HCT116 (cell line): ENCODE measurements around the gene BBIP1. TPM values are rescaled to one million over a fixed set of nuclear protein-coding genes. Genes with fewer than 3 reads are reported as not detected.

ENCODE experiments used
- ATAC-seq: fragments of 200-7000 bp; cut with Tn5 transposase; 2 replicates; pipeline ENCODE4 v1.9.1; 2020; ENCODE audit warnings: mild to moderate bottlenecking, moderate library complexity
- BruUV-seq: library from RNA; stranded (reverse); fragments of 400-500 nt; replicated peaks from 2 replicates; lab custom pipeline; 2021; lab: Mats Ljungman, UMichigan
- CTCF ChIA-PET: fragments of 300-600 bp; sonication (Branson Sonifier 250); formaldehyde crosslinking; loops from one replicate; lab custom pipeline; 2021; ENCODE audit warnings: antibody characterized with exemption; lab: Charles Lee
- POLR2A ChIA-PET: fragments of 300-600, 350-600 bp; sonication (Branson Sonifier 250); formaldehyde crosslinking; loops from one replicate; lab custom pipeline; 2021; ENCODE audit warnings: antibody characterized with exemption; lab: Charles Lee
- RAD21 ChIA-PET, 2 experiments: fragments of 300-600 bp; sonication (Branson Sonifier 250); formaldehyde crosslinking; loops; one replicate each; lab custom pipeline; 2023; ENCODE audit warnings: low total read pairs in 2 of 2; ENCODE audit not compliant: uncharacterized antibody in 2 of 2, unreplicated experiment in 2 of 2, low non-redundant PET in 1 of 2; lab: Charles Lee
- DNase-seq: peaks from one replicate; pipeline ENCODE4 v3.0.0-alpha.2; 2010; ENCODE audit warnings: low read depth, low spot score
- H2AFZ ChIP-seq: fragments of 200-600 bp; shearing (Covaris generic), sonication (generic); 2 replicates; pipeline ENCODE4 v1.6.1; 2017; ENCODE audit warnings: low read depth, mixed run types, mixed read lengths, antibody characterized with exemption, low read length; ENCODE audit not compliant: poor library complexity, severe bottlenecking
- H3K27ac ChIP-seq: 2 replicates; pipeline ENCODE4 v1.5.1; 2012; ENCODE audit warnings: low read depth, low read length
- H3K27me3 ChIP-seq: fragments of 200-600 bp; sonication (generic); 2 replicates; pipeline ENCODE4 v1.6.1; 2016; ENCODE audit warnings: mixed run types, low read length, mixed read lengths; ENCODE audit not compliant: insufficient read depth
- H3K36me3 ChIP-seq, 2 experiments: fragments of 200-500 bp in 1 of 2; fragments of 200-600 bp in 1 of 2; sonication (Bioruptor generic) in 1 of 2; sonication (generic) in 1 of 2; 2 replicates each; pipeline versions ENCODE4 v1.5.1 to v1.6.1; 2014 to 2016; ENCODE audit warnings: low read length in 2 of 2, inconsistent platforms in 1 of 2, mixed read lengths in 1 of 2, mixed run types in 1 of 2; ENCODE audit not compliant: insufficient read depth in 2 of 2, control insufficient read depth in 1 of 2
- H3K4me1 ChIP-seq, 2 experiments: fragments of 200-600 bp in 1 of 2; sonication (generic) in 1 of 2; 2 replicates each; pipeline versions ENCODE4 v1.5.1 to v1.6.1; 2012 to 2017; ENCODE audit warnings: low read length in 2 of 2, inconsistent platforms in 1 of 2, mild to moderate bottlenecking in 1 of 2, mixed read lengths in 1 of 2, mixed run types in 1 of 2, moderate library complexity in 1 of 2; ENCODE audit not compliant: insufficient read depth in 2 of 2, control insufficient read depth in 1 of 2
- H3K4me2 ChIP-seq: fragments of 200-600 bp; sonication (generic); 2 replicates; pipeline ENCODE4 v1.6.1; 2017; ENCODE audit warnings: mixed run types, low read length, mixed read lengths
- H3K4me3 ChIP-seq, 2 experiments: fragments of 200-600 bp in 1 of 2; sonication (generic) in 1 of 2; replicated peaks in 1 of 2; 2 replicates each; pipeline ENCODE4 v1.5.1; 2011 to 2016; ENCODE audit warnings: low read length in 2 of 2, control low read depth in 1 of 2, low read depth in 1 of 2, mild to moderate bottlenecking in 1 of 2, mixed read lengths in 1 of 2, mixed run types in 1 of 2
- H3K79me2 ChIP-seq: fragments of 200-600 bp; sonication (generic); 2 replicates; pipeline ENCODE4 v1.6.1; 2017; ENCODE audit warnings: mild to moderate bottlenecking, mixed run types, low read length, moderate library complexity, mixed read lengths; ENCODE audit not compliant: insufficient read depth
- H3K9ac ChIP-seq: fragments of 200-600 bp; sonication (generic); 2 replicates; pipeline ENCODE4 v1.6.1; 2016; ENCODE audit warnings: low read length, mixed read lengths
- H3K9me2 ChIP-seq: fragments of 200-600 bp; sonication (generic), shearing (Covaris generic); 2 replicates; pipeline ENCODE4 v1.6.1; 2017; ENCODE audit warnings: mixed run types, mild to moderate bottlenecking, moderate library complexity; ENCODE audit not compliant: insufficient read depth
- H3K9me3 ChIP-seq, 2 experiments: fragments of 200-500 bp in 1 of 2; fragments of 200-600 bp in 1 of 2; sonication (Bioruptor generic) in 1 of 2; sonication (generic) in 1 of 2; 2 replicates each; pipeline ENCODE4 v1.6.1; 2014 to 2017; ENCODE audit warnings: low read length in 2 of 2, mixed read lengths in 2 of 2, inconsistent platforms in 1 of 2, low read depth in 1 of 2, mild to moderate bottlenecking in 1 of 2, mixed run types in 1 of 2, moderate library complexity in 1 of 2; ENCODE audit not compliant: control insufficient read depth in 1 of 2, insufficient read depth in 1 of 2
- H4K20me1 ChIP-seq: fragments of 200-600 bp; sonication (generic), shearing (Covaris generic); 2 replicates; pipeline ENCODE4 v1.6.1; 2017; ENCODE audit warnings: mixed run types, mild to moderate bottlenecking, moderate library complexity; ENCODE audit not compliant: insufficient read depth
- CBX3 ChIP-seq: IDR thresholded peaks from 2 replicates; pipeline ENCODE4 v1.6.1; 2012; ENCODE audit warnings: low read depth
- CEBPB ChIP-seq: IDR thresholded peaks from 2 replicates; pipeline ENCODE4 v1.6.1; 2012; ENCODE audit warnings: low read depth
- EGR1 ChIP-seq: IDR thresholded peaks from 2 replicates; pipeline ENCODE4 v1.6.1; 2012; ENCODE audit warnings: low read depth
- ELF1 ChIP-seq: IDR thresholded peaks from 2 replicates; pipeline ENCODE4 v1.6.1; 2012; ENCODE audit warnings: low read depth, borderline replicate concordance
- EZH2 ChIP-seq: fragments of 200-600 bp; sonication (generic); IDR thresholded peaks from 2 replicates; pipeline ENCODE4 v1.6.1; 2017; ENCODE audit warnings: antibody characterized with exemption, mixed run types
- EZH2phosphoT487 ChIP-seq: fragments of 200-600 bp; IDR thresholded peaks from 2 replicates; pipeline ENCODE4 v1.6.1; 2018; ENCODE audit warnings: antibody characterized with exemption, borderline replicate concordance
- JUND ChIP-seq: IDR thresholded peaks from 2 replicates; pipeline ENCODE4 v1.6.1; 2012
- POLR2A ChIP-seq: IDR thresholded peaks from 2 replicates; pipeline ENCODE4 v1.7.0; 2011; ENCODE audit warnings: borderline replicate concordance; ENCODE audit not compliant: insufficient read depth, insufficient read length; ENCODE audit errors: extremely low read depth
- POLR2AphosphoS5 ChIP-seq: IDR thresholded peaks from 2 replicates; pipeline ENCODE4 v1.6.1; 2011; ENCODE audit warnings: mild to moderate bottlenecking, low read depth, low read length, moderate library complexity
- RAD21 ChIP-seq: IDR thresholded peaks from 2 replicates; pipeline ENCODE4 v1.6.1; 2012; ENCODE audit warnings: low read depth, mild to moderate bottlenecking
- SIN3A ChIP-seq: IDR thresholded peaks from 2 replicates; pipeline ENCODE4 v1.6.1; 2012; ENCODE audit warnings: low read depth
- ZFX ChIP-seq: fragments of 450-650 bp; IDR thresholded peaks from 2 replicates; pipeline ENCODE4 v1.6.1; 2017
- intact Hi-C: fragments of 100-400 bp; cut with micrococcal nuclease; formaldehyde crosslinking; loops from 2 replicates; pipeline ENCODE4 v1.10.0; 2022
- total RNA-seq: library from RNA; stranded (reverse); gene quantifications from one replicate; pipeline ENCODE4 v1.2.1, GENCODE V29; 2021; ENCODE audit not compliant: unreplicated experiment
- TF ChIP-seq, protein P1 (sequence below): IDR thresholded peaks from 2 replicates; pipeline ENCODE4 v1.6.1; 2012; ENCODE audit warnings: low read depth
- TF ChIP-seq, protein P2 (sequence below), 3 experiments: fragments of 200-600 bp in 1 of 3; sonication (generic) in 1 of 3; IDR thresholded peaks in 2 of 3; conservative IDR thresholded peaks in 1 of 3; 2 replicates each; pipeline ENCODE4 v1.5.1; 2012 to 2017; ENCODE audit warnings: low read depth in 2 of 3, low read length in 2 of 3, antibody characterized with exemption in 1 of 3, borderline replicate concordance in 1 of 3, control low read depth in 1 of 3, mild to moderate bottlenecking in 1 of 3, mixed read lengths in 1 of 3, mixed run types in 1 of 3, moderate library complexity in 1 of 3; ENCODE audit not compliant: insufficient read depth in 1 of 3
- TF ChIP-seq, protein P3 (sequence below): IDR thresholded peaks from 2 replicates; pipeline ENCODE4 v1.6.1; 2012

The BBIP1 gene
- total RNA-seq, 1 experiment from 2014 or later = 38.9 TPM

DNA sequence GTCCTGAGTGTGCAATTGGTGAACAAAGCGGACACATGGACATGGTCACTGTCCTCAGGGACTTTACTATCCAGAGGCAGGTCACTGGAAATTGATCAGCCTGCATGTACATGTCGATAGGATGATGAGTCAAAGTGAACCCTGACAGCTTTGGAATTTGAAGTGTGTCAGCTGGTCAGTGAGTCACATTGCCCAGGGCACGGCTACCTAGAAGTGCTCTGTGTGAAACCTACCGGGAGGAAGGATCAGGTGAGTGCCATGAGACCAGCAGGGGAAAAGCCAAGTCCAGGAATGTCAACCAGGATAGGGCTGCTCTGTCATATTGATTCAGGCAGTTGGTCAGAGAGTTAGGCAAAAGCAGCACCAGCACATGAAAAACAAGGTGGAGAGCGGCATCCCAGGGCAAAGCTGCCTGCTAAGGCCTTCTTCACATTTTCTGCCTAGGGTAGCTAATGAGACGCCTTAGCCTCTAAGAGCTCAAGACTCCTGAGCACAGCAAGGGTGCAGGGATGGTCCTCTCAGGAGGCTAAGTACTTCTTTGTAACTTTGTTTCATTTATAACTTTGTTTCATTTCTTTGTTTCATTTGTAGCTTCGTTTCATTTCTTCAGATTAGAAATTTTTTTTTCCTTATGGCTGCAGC lies 66.6 kb downstream of the BBIP1 start (continued):
- TF ChIP-seq SIN3A (peak; percentile 97), POLR2A (no peak), JUND (peak; percentile 93), POLR2AphosphoS5 (peak; percentile 62; the same call in 1 of the 2 replicates)

DNA sequence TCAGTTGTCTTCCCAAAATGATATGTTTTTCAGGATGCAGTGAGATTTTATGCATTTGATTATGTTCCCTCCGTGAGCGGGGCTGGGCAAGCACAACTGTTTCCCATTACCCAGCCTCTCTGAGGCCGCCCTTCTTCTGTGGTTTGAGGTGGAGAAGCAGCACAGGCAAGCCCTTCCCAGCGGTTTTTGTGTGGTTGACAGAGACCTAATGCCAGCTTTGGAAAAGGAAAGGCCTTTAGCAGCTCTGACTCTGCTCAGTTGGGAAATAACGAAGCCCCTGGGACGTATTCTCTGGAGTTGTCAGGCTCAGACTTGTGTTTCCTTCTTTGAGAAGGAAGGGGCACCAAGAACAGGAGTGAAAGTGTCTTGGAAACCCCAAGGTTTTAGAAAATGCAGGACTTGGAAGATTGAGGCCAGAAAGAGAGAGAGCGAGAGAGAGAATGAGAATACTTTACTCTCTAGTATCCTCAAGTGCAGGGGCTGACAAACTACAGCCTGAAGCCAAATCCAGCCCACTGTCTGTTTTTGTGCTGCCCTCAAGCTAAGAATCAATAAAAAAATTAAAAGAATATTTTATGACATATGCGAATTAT lies 67.9 kb downstream of the BBIP1 start:
- Histone ChIP-seq H3K9me3 (no peaks in the 10 kb centered on the region), H2AFZ (no peak overlapping the region), H3K27ac (no peak overlapping the region), H3K36me3 (no peaks in the 10 kb centered on the region), H3K79me2 (no peaks in the 10 kb centered on the region), H3K9ac (no peak overlapping the region), H4K20me1 (no peaks in the 10 kb centered on the region), H3K4me2 (no peak overlapping the region), H3K4me1 (peaks cover 12 to 18% of the 10 kb centered on the region in 2 experiments), H3K9me2 (no peaks in the 10 kb centered on the region), H3K27me3 (no peaks in the 10 kb centered on the region), H3K4me3 (no peak overlapping the region)
- no TSS peak for BruUV-seq
- intact Hi-C loops = no loop called here
- ChIA-PET RAD21 (no interaction called here), POLR2A (no interaction called here), CTCF (no interaction called here)
- no peak for TF ChIP-seq JUND
- TF ChIP-seq EZH2phosphoT487 = no peak
- no peak for TF ChIP-seq RAD21
- TF ChIP-seq ELF1 = no peak
- ATAC-seq = no peak
- DNase-seq = no peak

DNA sequence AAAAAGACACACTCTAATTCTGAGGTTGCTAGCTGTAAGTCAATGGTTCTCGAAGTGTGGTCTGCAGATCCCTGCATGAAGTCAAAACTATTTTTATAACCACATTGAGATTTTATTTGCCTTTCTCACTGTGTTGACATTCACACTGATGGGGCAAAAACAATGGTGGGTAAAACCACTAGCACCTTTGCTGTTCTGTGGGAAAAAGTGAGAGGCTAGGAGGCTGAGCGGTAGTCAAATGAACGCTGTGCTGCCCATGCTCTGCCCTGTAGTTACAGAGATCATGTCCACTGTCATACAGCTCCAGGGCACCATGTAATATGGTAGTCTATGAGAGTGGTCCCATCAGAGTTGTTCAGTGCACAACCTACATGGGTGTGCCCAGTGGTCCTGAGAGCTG lies 68.9 kb downstream of the BBIP1 start:
- RAD21 ChIA-PET = no interaction called here
- Histone ChIP-seq H3K4me3 (no peak overlapping the region), H3K27me3 (no peaks in the 10 kb centered on the region), H2AFZ (no peak overlapping the region), H3K4me1 (peaks cover 12 to 18% of the 10 kb centered on the region in 2 experiments), H3K9ac (no peak overlapping the region), H3K36me3 (no peaks in the 10 kb centered on the region), H3K27ac (no peak overlapping the region), H3K79me2 (no peaks in the 10 kb centered on the region), H3K4me2 (no peak overlapping the region), H3K9me3 (no peaks in the 10 kb centered on the region), H4K20me1 (no peaks in the 10 kb centered on the region), H3K9me2 (no peaks in the 10 kb centered on the region)
- CTCF ChIA-PET = no interaction called here
- ATAC-seq (no peak), DNase-seq (no peak)
- POLR2A ChIA-PET = no interaction called here
- no TSS peak for BruUV-seq
- intact Hi-C loops = no loop called here
- TF ChIP-seq EGR1 (no peak), CEBPB (no peak), CBX3 (no peak), ZFX (no peak), EZH2 (no peak)
- TF ChIP-seq, protein P1, sequence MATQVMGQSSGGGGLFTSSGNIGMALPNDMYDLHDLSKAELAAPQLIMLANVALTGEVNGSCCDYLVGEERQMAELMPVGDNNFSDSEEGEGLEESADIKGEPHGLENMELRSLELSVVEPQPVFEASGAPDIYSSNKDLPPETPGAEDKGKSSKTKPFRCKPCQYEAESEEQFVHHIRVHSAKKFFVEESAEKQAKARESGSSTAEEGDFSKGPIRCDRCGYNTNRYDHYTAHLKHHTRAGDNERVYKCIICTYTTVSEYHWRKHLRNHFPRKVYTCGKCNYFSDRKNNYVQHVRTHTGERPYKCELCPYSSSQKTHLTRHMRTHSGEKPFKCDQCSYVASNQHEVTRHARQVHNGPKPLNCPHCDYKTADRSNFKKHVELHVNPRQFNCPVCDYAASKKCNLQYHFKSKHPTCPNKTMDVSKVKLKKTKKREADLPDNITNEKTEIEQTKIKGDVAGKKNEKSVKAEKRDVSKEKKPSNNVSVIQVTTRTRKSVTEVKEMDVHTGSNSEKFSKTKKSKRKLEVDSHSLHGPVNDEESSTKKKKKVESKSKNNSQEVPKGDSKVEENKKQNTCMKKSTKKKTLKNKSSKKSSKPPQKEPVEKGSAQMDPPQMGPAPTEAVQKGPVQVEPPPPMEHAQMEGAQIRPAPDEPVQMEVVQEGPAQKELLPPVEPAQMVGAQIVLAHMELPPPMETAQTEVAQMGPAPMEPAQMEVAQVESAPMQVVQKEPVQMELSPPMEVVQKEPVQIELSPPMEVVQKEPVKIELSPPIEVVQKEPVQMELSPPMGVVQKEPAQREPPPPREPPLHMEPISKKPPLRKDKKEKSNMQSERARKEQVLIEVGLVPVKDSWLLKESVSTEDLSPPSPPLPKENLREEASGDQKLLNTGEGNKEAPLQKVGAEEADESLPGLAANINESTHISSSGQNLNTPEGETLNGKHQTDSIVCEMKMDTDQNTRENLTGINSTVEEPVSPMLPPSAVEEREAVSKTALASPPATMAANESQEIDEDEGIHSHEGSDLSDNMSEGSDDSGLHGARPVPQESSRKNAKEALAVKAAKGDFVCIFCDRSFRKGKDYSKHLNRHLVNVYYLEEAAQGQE = no peak
- TF ChIP-seq, protein P2, sequence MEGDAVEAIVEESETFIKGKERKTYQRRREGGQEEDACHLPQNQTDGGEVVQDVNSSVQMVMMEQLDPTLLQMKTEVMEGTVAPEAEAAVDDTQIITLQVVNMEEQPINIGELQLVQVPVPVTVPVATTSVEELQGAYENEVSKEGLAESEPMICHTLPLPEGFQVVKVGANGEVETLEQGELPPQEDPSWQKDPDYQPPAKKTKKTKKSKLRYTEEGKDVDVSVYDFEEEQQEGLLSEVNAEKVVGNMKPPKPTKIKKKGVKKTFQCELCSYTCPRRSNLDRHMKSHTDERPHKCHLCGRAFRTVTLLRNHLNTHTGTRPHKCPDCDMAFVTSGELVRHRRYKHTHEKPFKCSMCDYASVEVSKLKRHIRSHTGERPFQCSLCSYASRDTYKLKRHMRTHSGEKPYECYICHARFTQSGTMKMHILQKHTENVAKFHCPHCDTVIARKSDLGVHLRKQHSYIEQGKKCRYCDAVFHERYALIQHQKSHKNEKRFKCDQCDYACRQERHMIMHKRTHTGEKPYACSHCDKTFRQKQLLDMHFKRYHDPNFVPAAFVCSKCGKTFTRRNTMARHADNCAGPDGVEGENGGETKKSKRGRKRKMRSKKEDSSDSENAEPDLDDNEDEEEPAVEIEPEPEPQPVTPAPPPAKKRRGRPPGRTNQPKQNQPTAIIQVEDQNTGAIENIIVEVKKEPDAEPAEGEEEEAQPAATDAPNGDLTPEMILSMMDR (IDR thresholded peaks at IDR 0.05 in 2 of 3, conservative IDR thresholded peaks at IDR 0.05 in 1 of 3; ENCODE audit: borderline replicate concordance in 1 of 3, insufficient read depth in 1 of 3, low read depth in 2 of 3, low read length in 2 of 3) = no peak
- TF ChIP-seq, protein P3, sequence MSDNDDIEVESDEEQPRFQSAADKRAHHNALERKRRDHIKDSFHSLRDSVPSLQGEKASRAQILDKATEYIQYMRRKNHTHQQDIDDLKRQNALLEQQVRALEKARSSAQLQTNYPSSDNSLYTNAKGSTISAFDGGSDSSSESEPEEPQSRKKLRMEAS = no peak
